ENCODE results near the gene TMEM39B. TPM values are rescaled to one million over a fixed set of nuclear protein-coding genes. Genes with fewer than 3 reads are reported as not detected.

TMEM39B gene
- total and polyA plus RNA-seq, 8 donors, result 2.2 to 9.7 (median 4.7) TPM; not detected in 1

DNA sequence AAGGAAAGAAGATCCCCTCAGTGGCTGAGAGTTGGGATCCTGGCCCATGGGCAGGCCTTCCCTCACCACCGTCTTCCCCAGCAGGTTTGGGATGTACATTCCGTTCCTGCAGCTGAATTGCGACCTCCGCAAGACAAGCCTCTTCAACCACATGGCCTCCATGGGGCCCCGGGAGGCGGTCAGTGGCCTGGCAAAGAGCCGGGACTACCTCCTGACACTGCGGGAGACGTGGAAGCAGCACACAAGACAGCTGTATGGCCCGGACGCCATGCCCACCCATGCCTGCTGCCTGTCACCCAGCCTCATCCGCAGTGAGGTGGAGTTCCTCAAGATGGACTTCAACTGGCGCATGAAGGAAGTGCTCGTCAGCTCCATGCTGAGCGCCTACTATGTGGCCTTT, 18.9 kb downstream of the TMEM39B start:
- peaks cover 0 to 11% (median 7%) of the 10 kb centered on the region in 4 donors for H3K4me1 ChIP-seq
- TF ChIP-seq EP300 (IDR thresholded peaks at IDR 0.05) (no peak), POLR2A (IDR thresholded peaks at IDR 0.05) (no peak), CTCF (IDR thresholded peaks at IDR 0.05) (no peak), POLR2AphosphoS5 (IDR thresholded peaks at IDR 0.05) (no peak)
- peaks cover 47 to 90% (median 85%) of the 10 kb centered on the region in 4 donors for H3K36me3 ChIP-seq
- no peaks in the 10 kb centered on the region for H3K27me3 ChIP-seq
- H3K9me3 ChIP-seq, result no peaks in the 10 kb centered on the region
- intact Hi-C loops (cut with DNase I; ENCODE audit: low total_unique reads), result no loop called here
- H3K27ac ChIP-seq, result no peak overlapping the region
- no peak for DNase-seq
- no peak overlapping the region for H3K4me3 ChIP-seq
- 91 to 98% (median 95%) methylated on average over 6 to 15 of the region's 15 CpGs for WGBS, 5 donors

GRCh38 chr1:32094746-32095521, 22.2 kb downstream of the TMEM39B start:
- H3K36me3 ChIP-seq, result peaks cover 44 to 99% (median 93%) of the 10 kb centered on the region in 4 donors
- peak overlapping the region; percentile 40 to 79 (median 59) for H3K27ac ChIP-seq
- H3K27me3 ChIP-seq, result no peaks in the 10 kb centered on the region
- peak; percentile 85 to 87 for DNase-seq
- intact Hi-C loops (cut with DNase I; ENCODE audit: low total_unique reads), result no loop called here
- H3K4me1 ChIP-seq, result peaks cover 0 to 11% (median 7%) of the 10 kb centered on the region in 4 donors
- WGBS, 5 donors, result 41 to 66% (median 52%) methylated on average over 10 to 11 of the region's 11 CpGs
- no peak overlapping the region for H3K4me3 ChIP-seq
- H3K9me3 ChIP-seq, result no peaks in the 10 kb centered on the region
- TF ChIP-seq EP300 (IDR thresholded peaks at IDR 0.05), result no peak
- peak in 2 of 3 donors; percentile 44 to 60 for TF ChIP-seq POLR2AphosphoS5 (IDR thresholded peaks at IDR 0.05)

GRCh38 chr1:32099426-32099825, 26.7 kb downstream of the TMEM39B start:
- 93 to 99% (median 97%) methylated on average over 4 of the region's 4 CpGs for WGBS, 5 donors
- no peaks in the 10 kb centered on the region for H3K27me3 ChIP-seq
- no peak for DNase-seq
- H3K9me3 ChIP-seq, result no peaks in the 10 kb centered on the region
- H3K4me3 ChIP-seq, result no peak overlapping the region
- peaks cover 5 to 15% (median 6%) of the 10 kb centered on the region in 4 donors for H3K4me1 ChIP-seq
- H3K27ac ChIP-seq, result no peak overlapping the region
- no peak for TF ChIP-seq EP300 (IDR thresholded peaks at IDR 0.05)
- no peak for TF ChIP-seq CTCF (IDR thresholded peaks at IDR 0.05)
- TF ChIP-seq POLR2AphosphoS5 (IDR thresholded peaks at IDR 0.05), result no peak
- TF ChIP-seq POLR2A (IDR thresholded peaks at IDR 0.05), result no peak
- H3K36me3 ChIP-seq, result peaks cover 25 to 82% (median 77%) of the 10 kb centered on the region in 4 donors
- intact Hi-C loops (cut with DNase I; ENCODE audit: low total_unique reads), result no loop called here

DNA sequence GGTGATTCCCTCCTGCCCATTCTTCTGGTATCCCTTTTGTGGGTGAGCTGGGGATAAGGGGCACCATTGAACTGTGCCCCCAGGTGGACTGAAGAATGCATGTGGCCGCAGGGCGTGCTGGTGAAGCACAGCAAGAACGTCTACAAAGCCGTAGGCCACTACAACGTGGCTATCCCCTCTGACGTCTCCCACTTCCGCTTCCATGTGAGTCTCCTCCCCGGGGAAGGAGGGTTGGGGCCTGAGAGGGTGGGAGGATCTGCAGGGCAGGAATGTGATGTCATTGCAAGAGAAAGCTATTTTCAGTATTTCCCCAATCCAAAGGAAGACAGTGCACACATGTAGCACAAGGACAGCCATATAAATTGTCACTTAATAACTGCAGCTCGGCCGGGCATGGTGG, 27.6 kb downstream of the TMEM39B start:
- Histone ChIP-seq H3K4me3 (no peak overlapping the region), H3K36me3 (peaks cover 19 to 73% (median 68%) of the 10 kb centered on the region in 4 donors), H3K27ac (no peak overlapping the region), H3K27me3 (no peaks in the 10 kb centered on the region), H3K4me1 (peaks cover 0 to 10% (median 4%) of the 10 kb centered on the region in 4 donors), H3K9me3 (no peaks in the 10 kb centered on the region)
- intact Hi-C loops (cut with DNase I; ENCODE audit: low total_unique reads), result no loop called here
- 79 to 96% (median 91%) methylated on average over 10 of the region's 10 CpGs for WGBS, 5 donors
- no peak for TF ChIP-seq CTCF (IDR thresholded peaks at IDR 0.05)
- no peak for TF ChIP-seq EP300 (IDR thresholded peaks at IDR 0.05)
- no peak for TF ChIP-seq POLR2A (IDR thresholded peaks at IDR 0.05)
- TF ChIP-seq POLR2AphosphoS5 (IDR thresholded peaks at IDR 0.05), result no peak
- DNase-seq, result peak in 1 of 2 donors; percentile 26
